Activated T-cell treated with anti-CD3 and anti-CD28 coated beads for 24 hours (primary cell): ENCODE measurements around the gene CEP83.

Experiments used
- DNase-seq: peaks from one replicate; pipeline ENCODE4 v3.0.0-alpha.2; 2020; ENCODE audit warnings: low read depth

The CEP83 gene

GRCh38 chr12:94305130-94305957 lies 154.3 kb downstream of the CEP83 start:
- DNase-seq: peak; percentile 22

- no peak for DNase-seq
Measured at GRCh38 chr12:94304566-94305061, 155.1 kb downstream of the CEP83 start.

DNA sequence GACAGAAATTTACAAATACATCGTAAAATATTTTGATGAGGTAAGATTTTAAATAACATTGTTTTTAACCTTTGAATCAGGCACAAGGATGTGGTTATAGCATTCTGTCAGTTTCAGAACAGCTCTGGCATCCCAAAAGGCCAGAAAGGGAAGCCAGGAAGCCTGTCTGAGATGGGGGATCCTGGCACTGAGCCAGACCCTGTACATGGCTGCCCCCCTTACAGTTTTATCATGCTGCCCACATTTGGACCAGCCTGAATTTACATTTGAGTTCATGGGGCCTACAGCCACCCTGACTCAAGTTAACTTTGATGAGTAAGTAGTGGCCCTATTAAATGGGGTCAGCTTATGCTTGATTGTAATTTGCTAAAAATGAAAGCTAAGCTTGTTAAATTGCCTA lies 155.7 kb downstream of the CEP83 start:
- DNase-seq: no peak

GRCh38 chr12:94299846-94300245 lies 159.8 kb downstream of the CEP83 start:
- no peak for DNase-seq

- no peak for DNase-seq
Measured at GRCh38 chr12:94297876-94298505, 161.7 kb downstream of the CEP83 start.

DNA sequence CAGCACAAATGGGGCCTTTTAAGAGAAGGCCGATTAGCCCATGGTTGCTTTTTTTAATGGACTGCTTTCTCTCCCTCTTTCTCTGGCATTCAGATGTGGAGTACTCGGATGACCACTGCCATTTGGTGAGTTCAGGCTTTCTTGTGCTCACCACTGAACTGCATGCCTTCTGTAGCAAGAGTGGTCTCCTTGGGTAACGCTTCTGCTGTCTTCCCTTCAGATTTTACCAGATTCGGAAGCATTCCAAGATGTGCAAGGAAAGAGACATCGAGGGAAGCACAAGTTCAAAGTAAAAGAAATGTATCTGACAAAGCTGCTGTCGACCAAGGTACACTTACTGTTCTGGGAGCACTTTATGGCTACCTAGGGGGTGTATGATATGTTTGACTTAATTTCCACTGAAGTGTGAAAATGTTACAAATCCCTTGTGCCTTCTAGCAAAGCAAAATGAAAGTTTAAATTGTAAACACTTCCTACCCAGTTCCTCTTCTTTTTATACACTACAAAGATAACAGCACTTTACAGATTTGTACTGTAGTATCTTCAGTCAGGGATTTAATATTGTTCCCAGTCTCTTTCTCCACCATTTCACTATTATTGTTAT lies 162.5 kb downstream of the CEP83 start:
- no peak for DNase-seq

- DNase-seq: no peak
Measured at GRCh38 chr12:94290353-94290752, 169.3 kb downstream of the CEP83 start.

DNA sequence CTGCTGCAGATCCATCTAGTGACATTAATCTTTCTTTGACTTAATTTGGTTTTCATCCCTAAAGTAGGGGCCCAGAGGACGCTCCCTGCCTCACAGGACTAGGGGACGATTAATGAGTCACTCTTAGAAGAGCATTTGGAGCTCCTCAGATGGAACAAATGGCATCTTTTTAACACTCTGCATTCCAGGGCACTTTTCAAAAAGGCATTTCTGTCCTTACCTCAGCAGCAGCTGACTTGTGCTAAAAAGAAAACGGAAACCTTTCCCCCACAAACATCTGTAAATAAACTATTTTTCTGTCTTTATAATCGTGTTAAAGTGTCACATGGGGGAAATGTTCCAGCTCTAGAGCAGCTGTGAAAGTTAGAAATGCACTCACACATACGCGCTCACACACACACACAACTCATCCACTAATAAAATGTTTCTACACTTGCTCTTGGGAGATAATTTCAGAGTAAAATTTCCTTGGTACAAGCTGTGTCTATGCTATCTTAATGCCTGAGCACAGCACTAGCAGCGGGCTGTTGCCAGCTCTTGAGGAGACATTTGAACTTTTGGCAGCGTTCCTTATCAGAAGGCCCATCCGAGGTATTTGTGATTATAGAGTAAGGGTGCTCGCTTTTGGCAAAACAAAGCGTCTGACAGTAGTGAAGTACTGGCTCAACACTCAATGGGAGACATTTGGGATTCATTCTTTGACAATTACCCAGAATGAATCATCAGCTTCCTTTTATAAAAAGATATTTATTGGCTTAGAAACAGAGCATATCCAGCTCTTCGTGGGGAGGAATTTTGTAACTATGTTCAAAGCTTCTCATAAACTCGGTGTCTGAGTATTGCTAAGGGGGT lies 170.0 kb downstream of the CEP83 start:
- DNase-seq: no peak

DNA sequence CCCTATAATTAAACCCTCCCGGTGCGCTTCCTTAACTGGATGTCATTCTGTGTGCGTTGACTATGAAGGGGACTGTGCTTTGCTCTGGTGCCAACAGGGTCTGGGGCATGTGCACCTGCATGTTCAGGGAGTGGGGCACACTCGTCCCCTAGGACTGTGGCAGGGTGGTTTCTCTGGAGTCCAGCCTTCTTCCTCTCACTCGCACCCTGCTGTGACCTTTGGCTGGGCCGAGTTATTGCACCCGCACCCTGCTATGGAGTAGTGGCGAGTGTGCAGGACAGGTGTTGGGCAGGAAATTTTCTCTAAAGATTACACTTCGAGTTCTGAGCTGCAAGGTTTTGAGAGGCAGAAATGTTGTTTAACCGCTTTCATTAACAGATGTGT lies 172.4 kb downstream of the CEP83 start:
- no peak for DNase-seq

- no peak for DNase-seq
Measured at GRCh38 chr12:94286583-94287244, 173.0 kb downstream of the CEP83 start.

GRCh38 chr12:94285943-94286582 lies 173.6 kb downstream of the CEP83 start:
- DNase-seq: no peak

GRCh38 chr12:94284859-94285258 lies 174.8 kb downstream of the CEP83 start:
- DNase-seq: no peak

- DNase-seq: no peak
Measured at GRCh38 chr12:94284046-94284445, 175.6 kb downstream of the CEP83 start.

GRCh38 chr12:94282675-94283074 lies 177.0 kb downstream of the CEP83 start:
- DNase-seq: peak; percentile 17

DNA sequence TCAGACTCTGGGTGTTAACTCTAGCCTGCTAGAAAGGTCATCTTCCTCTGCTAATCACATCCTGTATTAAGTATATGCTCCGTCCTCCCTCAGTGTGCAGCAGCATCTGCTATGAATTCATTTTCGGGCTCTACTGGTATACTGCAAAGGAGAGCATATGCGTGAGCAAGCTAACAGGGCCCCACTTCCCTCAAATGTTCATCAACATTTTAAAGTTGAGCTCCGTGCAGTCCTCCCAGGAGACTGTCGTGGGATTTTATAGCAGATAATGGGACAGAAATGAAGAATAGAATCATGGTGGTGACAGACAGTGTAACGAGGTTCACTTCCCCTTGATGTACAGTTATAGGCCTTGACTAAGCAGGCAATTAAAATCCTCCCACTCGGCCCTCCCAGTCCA lies 179.6 kb downstream of the CEP83 start:
- no peak for DNase-seq

GRCh38 chr12:94277426-94278000 lies 182.2 kb downstream of the CEP83 start:
- no peak for DNase-seq

- DNase-seq: no peak
Measured at GRCh38 chr12:94276725-94277124, 182.9 kb downstream of the CEP83 start.

DNA sequence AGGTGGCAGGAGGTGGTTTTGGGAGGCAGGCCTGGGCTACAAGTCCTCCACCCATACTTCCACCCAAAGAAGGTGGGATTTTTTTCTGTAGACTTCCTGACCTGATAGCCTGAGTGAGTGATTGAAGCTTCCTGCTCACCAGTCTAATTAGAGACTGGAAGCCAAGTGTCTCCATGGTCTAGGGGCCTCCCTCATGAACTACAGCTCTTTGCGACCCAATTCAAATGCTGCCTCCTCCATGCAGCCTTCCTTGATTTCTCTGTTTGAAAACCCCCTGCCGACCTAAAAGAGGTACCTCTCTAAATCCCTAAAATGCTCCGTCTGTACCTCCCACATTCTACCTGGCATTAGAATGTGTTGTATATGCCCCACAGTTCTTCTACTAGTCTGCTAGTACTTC lies 186.4 kb downstream of the CEP83 start:
- DNase-seq: no peak

- DNase-seq: no peak
Measured at GRCh38 chr12:94272280-94272679, 187.4 kb downstream of the CEP83 start.

DNA sequence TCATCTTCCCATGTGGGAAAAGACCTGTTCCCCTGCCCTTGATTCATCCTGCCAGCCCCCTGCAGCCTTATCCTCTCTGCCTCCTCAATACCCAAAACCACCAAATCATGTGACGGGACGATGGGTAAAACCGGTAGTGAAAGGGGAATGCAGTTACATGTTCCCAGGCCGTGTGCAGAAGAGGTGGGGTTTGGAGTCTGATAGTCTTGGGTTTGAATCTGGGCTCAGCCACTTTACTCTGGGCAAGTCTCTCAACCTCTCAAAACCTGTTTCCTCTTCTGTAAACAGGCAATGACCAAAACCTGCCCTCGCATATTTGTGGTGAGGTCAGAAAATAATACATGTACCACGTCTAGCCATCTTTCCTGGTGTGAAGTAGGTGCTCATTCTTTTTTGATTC lies 188.3 kb downstream of the CEP83 start:
- no peak for DNase-seq
